Activated effector memory CD4-positive, alpha-beta T cell treated with Interleukin-2 at 50 U/mL for 16 hours (primary cell): ENCODE results near the gene PISD.

ENCODE experiments used
- DNase-seq: peaks from one replicate; pipeline ENCODE4 v3.0.0-alpha.2; 2020

The PISD gene

GRCh38 chr22:31652088-31652487 lies 9.9 kb downstream of the PISD start:
- DNase-seq = no peak

GRCh38 chr22:31651664-31652063 lies 10.4 kb downstream of the PISD start:
- no peak for DNase-seq

DNA sequence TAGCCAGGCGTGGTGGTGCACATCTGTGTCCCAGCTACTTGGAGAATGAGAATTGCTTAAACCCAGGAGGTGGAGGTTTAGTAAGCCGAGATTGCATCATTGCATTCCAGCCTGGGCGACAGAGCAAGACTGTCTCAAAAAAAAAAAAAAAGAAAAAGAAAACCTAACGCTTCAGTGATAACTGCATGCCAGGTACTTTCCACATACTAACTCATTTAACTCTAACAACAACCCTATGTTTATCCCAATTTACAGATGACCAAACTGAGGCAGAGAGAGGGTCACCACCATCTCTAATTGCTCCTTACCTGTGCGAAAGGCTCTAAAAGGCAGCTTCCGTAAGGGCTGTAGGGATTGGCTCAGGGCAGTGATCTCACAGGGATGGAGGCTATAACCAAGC lies 11.6 kb downstream of the PISD start:
- no peak for DNase-seq

GRCh38 chr22:31647523-31648320 lies 14.3 kb downstream of the PISD start:
- no peak for DNase-seq

- DNase-seq = no peak
Measured at GRCh38 chr22:31647066-31647465, 14.9 kb downstream of the PISD start.

- DNase-seq = no peak
Measured at GRCh38 chr22:31646186-31647019, 15.6 kb downstream of the PISD start.

GRCh38 chr22:31639436-31640039 lies 22.5 kb downstream of the PISD start:
- no peak for DNase-seq

- no peak for DNase-seq
Measured at GRCh38 chr22:31637891-31638618, 24.0 kb downstream of the PISD start.

DNA sequence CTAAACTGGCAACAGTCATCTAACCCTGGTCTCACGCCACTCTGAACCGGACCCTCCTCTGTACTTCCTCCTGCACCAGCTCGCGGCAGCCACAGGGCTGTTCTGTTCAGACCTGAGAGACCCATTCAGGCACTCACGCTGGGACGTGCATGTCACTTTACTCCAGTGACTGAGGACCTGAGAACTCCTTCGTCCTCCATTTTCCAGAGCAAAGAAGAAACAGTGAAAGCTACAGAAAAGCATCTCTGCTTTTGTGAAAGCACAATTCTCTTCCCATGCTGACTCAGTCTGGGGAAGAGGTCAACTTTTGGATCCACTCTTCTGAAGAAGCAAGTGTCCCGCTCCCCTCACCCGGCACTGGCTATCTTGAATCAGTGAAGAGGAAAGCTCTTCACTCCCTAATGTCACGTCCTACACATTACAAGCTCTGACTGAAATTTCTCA lies 24.5 kb downstream of the PISD start:
- DNase-seq = no peak

GRCh38 chr22:31635638-31636306 lies 26.2 kb downstream of the PISD start:
- no peak for DNase-seq

DNA sequence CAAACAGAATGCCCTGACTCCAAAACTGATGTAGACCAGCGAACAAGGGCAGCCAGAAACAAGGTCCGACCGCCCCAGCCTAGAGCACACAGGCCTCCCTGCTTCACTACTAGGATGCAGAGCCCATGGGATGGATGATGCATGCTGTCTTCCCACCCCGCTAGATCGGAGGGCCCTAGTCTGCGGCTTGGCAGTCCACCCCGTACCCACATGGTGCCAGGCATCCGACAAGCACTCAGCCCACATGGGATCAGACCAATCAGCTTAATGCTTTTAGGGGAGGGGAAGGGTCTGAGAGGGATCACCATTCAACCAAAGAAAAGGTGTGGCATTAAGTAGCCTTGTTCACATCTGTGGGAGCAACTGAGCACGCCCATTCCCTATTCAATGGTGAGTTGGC lies 30.6 kb downstream of the PISD start:
- no peak for DNase-seq

DNA sequence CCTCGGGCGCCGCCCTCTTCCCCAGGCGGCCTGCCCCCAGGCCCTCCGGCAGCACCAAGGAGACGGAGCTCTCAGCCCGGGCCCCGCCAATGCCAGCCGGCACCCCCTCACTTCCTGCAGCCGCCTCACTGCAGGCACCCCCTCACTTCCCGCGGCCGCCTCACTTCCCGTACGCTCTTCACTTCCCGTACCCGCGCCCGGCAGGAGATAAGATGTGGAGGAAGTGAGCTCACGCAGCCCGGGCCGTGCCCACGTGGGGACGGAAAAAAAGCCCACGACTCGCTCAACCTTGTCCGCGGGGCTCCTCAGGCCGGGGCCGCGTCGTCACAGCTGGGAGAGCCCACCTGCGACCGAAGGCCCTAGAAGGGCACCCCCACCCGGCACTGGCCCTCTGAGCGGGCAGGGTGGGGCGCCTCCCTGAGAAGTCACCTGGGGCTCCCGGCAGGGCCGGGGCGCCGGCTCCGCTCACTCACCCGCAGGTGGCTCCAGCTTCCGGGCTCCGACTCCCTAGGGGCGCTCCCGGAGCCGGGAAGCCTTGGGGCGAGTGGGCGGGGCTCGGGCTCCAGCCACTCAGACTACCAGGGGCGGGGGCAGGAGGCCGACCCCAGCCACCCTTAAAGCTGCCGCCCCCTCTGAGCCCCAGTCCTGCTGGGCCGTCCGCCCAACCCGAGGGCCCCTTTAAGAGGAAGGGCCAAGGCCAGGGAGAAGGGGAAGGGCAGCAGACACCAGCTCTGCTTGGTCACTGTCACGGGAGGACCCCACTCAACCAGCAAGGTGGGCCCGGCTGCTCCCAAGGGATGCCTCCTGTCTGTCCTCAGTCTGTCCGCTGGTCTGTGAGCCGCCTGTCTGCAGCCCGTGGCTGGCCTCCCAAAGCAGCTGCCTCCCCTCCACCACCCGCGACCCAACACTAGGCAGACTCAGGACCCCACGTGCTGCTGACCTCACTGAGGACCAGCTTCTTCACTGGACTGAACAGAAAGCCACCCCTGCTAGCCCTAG lies 31.4 kb downstream of the PISD start:
- DNase-seq = peak; percentile 79

DNA sequence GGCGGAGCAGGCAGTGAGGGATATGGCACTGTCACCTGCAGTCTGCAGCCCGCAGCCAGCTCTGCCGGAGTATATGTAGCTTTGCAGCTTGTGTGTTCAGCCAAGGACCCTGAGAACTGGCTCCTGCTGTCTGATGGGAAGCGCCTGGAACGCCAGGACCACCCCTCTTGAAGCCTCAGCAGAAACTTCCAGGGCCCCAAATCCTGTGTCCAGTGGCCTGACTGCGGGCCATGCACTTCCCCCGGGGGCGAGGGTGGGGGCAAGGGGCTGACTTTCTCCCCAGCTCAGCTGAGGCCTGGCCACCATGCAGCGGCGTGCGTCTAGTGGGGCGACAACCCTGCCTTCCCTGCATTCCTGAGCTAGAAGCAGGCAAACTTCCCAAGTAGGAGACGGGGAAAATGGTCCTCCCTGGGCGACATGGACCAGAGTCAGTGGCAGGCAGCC lies 32.3 kb downstream of the PISD start:
- no peak for DNase-seq

DNA sequence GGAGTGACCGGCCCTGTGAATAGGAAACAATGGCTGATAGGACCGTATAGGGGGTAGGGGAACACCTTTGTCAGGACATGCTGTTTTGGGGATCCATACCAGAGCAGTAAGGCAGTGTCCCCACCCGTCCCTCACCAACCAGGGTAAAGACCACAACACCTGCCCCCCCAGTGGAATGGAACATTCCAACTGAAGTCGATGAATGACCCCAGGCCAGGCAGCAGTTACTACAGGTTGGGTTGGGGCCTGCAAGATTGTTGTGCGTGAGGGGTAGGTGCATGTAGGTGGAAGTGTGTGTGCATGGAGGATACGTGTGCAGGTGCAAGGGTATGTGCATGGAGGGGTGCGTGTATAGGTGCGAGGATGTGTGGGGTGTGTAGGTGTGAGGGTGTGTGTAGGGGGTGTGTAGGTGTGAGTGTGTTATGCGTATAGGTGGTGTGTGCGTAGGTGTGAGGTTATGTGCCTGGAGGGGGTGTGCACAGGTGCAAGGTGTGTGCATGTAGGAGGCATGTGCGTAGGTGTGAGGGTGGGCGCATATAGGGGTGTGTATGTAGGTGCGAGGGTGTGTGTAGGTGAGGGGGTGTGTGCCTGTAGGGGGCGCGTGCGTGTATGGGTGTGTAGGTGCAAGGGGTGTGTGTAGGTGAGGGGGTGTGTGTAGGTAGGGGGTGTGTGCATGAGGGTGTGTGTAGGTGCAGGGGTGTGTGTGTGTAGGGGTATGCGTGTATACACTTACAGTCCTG lies 32.9 kb downstream of the PISD start:
- DNase-seq = no peak

DNA sequence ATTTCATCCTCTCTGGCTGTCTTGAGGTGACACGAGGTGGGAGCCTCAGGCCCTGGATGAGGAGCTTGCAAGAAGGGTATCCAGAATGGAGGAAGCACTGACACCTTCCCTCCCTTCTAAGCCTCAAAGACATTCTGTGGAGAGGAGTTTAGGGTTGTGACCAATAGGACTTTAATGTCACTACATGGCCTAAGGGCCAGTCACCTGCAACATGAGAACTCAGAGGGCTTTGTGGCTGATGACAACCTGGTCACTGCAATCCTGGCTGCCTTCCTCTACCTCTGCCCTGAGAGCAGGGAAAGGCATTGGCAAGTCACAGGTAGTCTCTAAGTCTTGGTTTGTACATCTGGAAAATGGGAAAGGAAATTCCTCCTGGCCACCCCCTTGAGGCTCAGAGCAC lies 33.7 kb downstream of the PISD start:
- DNase-seq = no peak

DNA sequence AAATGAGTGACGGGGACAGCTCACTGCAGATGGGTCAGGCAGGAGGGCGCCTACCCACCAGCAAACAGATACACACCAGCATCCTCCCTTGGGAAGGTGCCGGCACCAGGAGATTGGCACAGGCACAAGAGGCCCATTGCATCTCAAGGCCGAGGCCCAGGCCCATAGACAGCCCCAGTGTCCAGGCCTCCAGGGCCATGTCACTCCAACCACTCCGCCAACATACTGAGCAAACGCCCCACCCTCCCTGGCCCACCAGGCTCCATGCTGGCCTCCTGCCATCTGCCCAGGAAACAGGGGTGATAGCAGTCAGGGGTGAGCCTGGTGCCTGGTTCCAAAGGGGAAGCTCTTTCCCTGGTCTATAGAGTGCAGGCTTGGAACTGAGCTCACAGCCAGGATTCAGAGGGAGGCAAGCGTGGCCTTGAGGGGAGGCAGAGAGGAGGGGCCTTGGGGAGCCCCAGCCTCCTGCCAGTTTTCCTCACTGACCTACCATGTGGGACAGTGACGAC lies 34.7 kb downstream of the PISD start:
- no peak for DNase-seq

- no peak for DNase-seq
Measured at GRCh38 chr22:31626427-31627150, 35.4 kb downstream of the PISD start.

DNA sequence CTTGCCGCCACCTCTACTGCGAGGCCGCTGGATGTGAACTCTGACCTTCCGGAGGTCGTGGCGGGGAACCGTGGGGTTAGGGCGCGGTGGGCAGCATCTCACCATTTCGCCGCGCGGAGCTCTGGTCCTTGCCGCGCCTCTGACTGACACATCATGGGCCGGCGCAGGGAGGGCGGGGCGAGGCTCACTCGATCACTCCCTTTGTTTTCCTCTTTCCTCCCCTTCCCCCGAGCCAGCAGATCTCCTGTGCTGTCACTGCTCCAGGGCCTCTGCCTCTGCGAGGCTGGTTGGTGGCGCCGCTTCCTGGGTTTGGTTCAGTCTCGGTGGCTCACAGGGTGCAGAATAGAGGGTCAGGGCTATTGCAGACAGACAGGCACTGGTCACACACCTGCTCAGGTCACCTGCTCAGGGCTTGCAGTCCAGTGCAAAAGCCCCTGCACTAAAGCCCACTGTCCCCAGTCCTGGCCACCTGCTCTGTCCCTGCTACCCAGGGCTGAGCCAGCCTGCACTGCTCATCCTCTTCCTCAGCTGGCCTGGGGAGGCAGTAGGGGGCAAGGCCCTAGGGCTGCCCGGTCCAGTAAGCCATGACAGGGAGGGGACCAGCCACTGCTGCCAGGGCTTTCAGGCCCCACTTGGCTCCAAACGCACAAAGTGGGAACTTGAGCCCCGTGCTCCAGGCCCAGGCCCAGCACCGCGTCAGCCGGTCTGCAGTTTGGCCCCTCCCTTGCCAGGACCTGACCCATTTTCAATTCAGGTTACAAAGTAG lies 36.2 kb downstream of the PISD start:
- no peak for DNase-seq

GRCh38 chr22:31625257-31625640 lies 36.8 kb downstream of the PISD start:
- no peak for DNase-seq
